Common myeloid progenitor, CD34-positive (primary cell): ENCODE results near the gene DCTD.

Source experiments
- CTCF ChIA-PET: fragments of 350-600 bp; sonication (Branson Sonifier 250); formaldehyde crosslinking; loops from one replicate; lab custom pipeline; 2021; ENCODE audit warnings: antibody characterized with exemption; lab: Charles Lee
- POLR2A ChIA-PET: fragments of 350-600 bp; sonication (Branson Sonifier 250); formaldehyde crosslinking; loops from one replicate; lab custom pipeline; 2021; ENCODE audit warnings: antibody characterized with exemption; lab: Charles Lee
- DNase-seq, 3 donors: peaks; one replicate each; pipeline versions ENCODE4 v3.0.0 to v3.0.0-alpha.2; 2013
- H3K27ac ChIP-seq, 2 experiments: 1 replicate in 1 of 2; 2 replicates in 1 of 2; pipeline ENCODE4 v1.7.0; 2013; ENCODE audit warnings: inconsistent platforms in 2 of 2, low read length in 2 of 2, mild to moderate bottlenecking in 2 of 2, low read depth in 1 of 2, moderate library complexity in 1 of 2; ENCODE audit not compliant: severe bottlenecking in 2 of 2, insufficient read depth in 1 of 2, poor library complexity in 1 of 2
- H3K27me3 ChIP-seq, 5 experiments: replicated peaks in 2 of 5; 1 replicate in 3 of 5; 2 replicates in 2 of 5; pipeline versions ENCODE4 v1.6.1 to v1.7.0; 2013; ENCODE audit warnings: low read length in 4 of 5, mild to moderate bottlenecking in 2 of 5, moderate library complexity in 2 of 5, inconsistent platforms in 1 of 5; ENCODE audit not compliant: insufficient read depth in 5 of 5, control insufficient read depth in 4 of 5
- H3K36me3 ChIP-seq, 4 experiments: 1 replicate in 2 of 4; 2 replicates in 2 of 4; pipeline versions ENCODE4 v1.6.1 to v1.7.0; 2013; ENCODE audit warnings: low read length in 3 of 4, control low read depth in 1 of 4, mild to moderate bottlenecking in 1 of 4; ENCODE audit not compliant: control insufficient read depth in 4 of 4, insufficient read depth in 4 of 4
- H3K4me1 ChIP-seq, 4 experiments: 1 replicate in 3 of 4; 2 replicates in 1 of 4; pipeline versions ENCODE4 v1.6.1 to v1.7.1; 2013; ENCODE audit warnings: low read length in 3 of 4, mild to moderate bottlenecking in 3 of 4, control low read depth in 1 of 4, inconsistent platforms in 1 of 4, moderate library complexity in 1 of 4; ENCODE audit not compliant: control insufficient read depth in 4 of 4, insufficient read depth in 4 of 4; ENCODE audit errors: control extremely low read depth in 1 of 4
- H3K4me3 ChIP-seq, 7 experiments: 1 replicate in 4 of 7; 2 replicates in 3 of 7; pipeline versions ENCODE4 v1.5.1 to v1.7.0; 2013; ENCODE audit warnings: mild to moderate bottlenecking in 7 of 7, low read length in 6 of 7, moderate library complexity in 6 of 7, inconsistent platforms in 2 of 7, low read depth in 2 of 7, control low read depth in 1 of 7; ENCODE audit not compliant: insufficient read depth in 4 of 7, control insufficient read depth in 1 of 7; ENCODE audit errors: extremely low read depth in 1 of 7
- H3K9me3 ChIP-seq, 5 experiments: 1 replicate in 4 of 5; 2 replicates in 1 of 5; pipeline versions ENCODE4 v1.6.1 to v1.7.1; 2013; ENCODE audit warnings: low read length in 4 of 5, mild to moderate bottlenecking in 2 of 5, inconsistent platforms in 1 of 5, low read depth in 1 of 5, moderate library complexity in 1 of 5; ENCODE audit not compliant: control insufficient read depth in 4 of 5, insufficient read depth in 2 of 5; ENCODE audit errors: control extremely low read depth in 1 of 5
- WGBS: methylation state at CpG from one replicate; pipeline ENCODE4 v1.1.5; 2013; ENCODE audit not compliant: insufficient coverage; 5-methylcytosine and 5-hydroxymethylcytosine counted together

DCTD gene

DNA sequence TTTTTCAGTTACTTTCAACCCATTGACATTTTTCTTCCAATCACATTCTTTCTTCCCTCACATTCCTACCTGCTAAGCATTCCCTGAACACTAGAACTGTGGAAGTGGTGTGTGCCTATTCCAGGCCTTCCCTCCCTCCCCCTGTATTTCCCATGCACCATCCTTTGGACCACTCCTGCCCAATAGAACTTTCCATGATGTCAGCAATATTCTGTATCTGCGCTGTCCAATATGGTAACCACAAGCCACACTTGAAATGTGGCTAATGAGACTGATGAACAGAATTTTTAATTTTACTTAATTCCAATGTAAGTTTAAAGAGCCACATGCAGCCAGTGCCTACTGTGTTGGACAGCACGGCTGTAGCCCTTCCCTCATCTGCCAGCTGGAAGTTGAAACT, 57.5 kb downstream of the DCTD start:
- Histone ChIP-seq H3K9me3 (peaks cover 0 to 3% (median 0%) of the 10 kb centered on the region in 5 experiments), H3K36me3 (no peaks in the 10 kb centered on the region), H3K4me1 (peaks cover 0 to 18% (median 10%) of the 10 kb centered on the region in 4 experiments), H3K27ac (no peak overlapping the region), H3K27me3 (peaks cover 0 to 1% (median 0%) of the 10 kb centered on the region in 5 experiments), H3K4me3 (no peak overlapping the region)
- ChIA-PET POLR2A (no interaction called here), CTCF (interaction anchor here (1.2 to 1.5 kb wide), 2 partner anchors 9 to 15 kb away, joined by 3 to 6 read pairs; no protein-coding TSS in a partner anchor)
- DNase-seq, result no peak
- 100% methylated on average over 1 of the region's 2 CpGs for WGBS

- Histone ChIP-seq H3K9me3 (peaks cover 0 to 3% (median 0%) of the 10 kb centered on the region in 5 experiments), H3K27me3 (peaks cover 0 to 1% (median 0%) of the 10 kb centered on the region in 5 experiments), H3K4me1 (peaks cover 0 to 9% (median 7%) of the 10 kb centered on the region in 4 experiments), H3K36me3 (no peaks in the 10 kb centered on the region), H3K27ac (no peak overlapping the region), H3K4me3 (no peak overlapping the region)
- WGBS, result 96% methylated on average over 4 of the region's 4 CpGs
- peak in 2 of 3 donors; percentile 21 to 64 for DNase-seq
- POLR2A ChIA-PET, result no interaction called here
- CTCF ChIA-PET, result interaction anchor here (0.6 to 1.5 kb wide), 2 partner anchors 10 to 436 kb away, joined by 3 to 6 read pairs; no protein-coding TSS in a partner anchor
Measured at GRCh38 chr4:182858711-182859110, 58.5 kb downstream of the DCTD start.

DNA sequence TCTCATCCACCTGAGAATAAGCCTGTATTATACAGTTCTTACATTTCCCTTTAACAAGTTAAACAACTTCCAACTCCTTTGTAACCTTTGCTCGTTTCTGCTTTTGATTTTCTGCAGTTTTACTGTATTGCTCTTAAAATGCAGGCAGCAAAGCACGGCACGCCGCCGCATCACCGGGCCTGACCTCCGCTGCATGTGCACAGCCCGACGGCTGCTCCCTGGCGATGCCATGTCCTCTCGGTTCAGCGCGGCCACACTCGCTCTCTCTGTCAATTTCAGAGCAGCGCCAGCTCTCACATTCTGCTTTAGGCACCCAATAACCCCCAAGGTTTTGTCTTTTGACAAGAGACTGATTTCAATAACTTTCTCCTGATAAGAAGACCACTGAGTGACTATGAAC, 60.3 kb downstream of the DCTD start:
- ChIA-PET POLR2A (no interaction called here), CTCF (no interaction called here)
- DNase-seq, result no peak
- WGBS, result 97% methylated on average over 14 of the region's 15 CpGs
- no peaks in the 10 kb centered on the region for H3K4me1 ChIP-seq
- H3K27me3 ChIP-seq, result peaks cover 0 to 1% (median 0%) of the 10 kb centered on the region in 5 experiments
- H3K9me3 ChIP-seq, result peaks cover 0 to 8% (median 0%) of the 10 kb centered on the region in 5 experiments
- no peaks in the 10 kb centered on the region for H3K36me3 ChIP-seq
- no peak overlapping the region for H3K4me3 ChIP-seq
- no peak overlapping the region for H3K27ac ChIP-seq

DNA sequence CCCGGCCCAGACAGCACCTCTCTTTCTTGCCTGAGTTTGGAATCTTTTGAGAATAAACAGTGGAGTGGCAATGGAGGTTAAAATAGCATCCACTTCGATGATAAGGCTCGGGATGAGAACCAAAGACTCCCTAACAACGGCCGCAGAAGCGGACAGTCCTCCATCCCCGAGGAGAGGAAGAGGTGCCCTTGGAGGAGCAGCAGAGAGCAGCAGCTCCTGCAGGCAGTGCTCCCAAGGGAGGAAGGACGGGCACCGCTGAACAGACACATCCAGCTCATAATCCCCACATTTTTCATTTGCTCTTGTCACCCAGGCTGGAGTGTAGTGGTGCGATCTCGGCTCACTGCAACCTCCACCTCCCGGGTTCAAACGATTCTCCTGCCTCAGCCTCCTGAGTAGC, 61.3 kb downstream of the DCTD start:
- H3K9me3 ChIP-seq, result peaks cover 0 to 8% (median 0%) of the 10 kb centered on the region in 5 experiments
- CTCF ChIA-PET, result no interaction called here
- POLR2A ChIA-PET, result no interaction called here
- H3K36me3 ChIP-seq, result no peaks in the 10 kb centered on the region
- no peaks in the 10 kb centered on the region for H3K27me3 ChIP-seq
- H3K27ac ChIP-seq, result no peak overlapping the region
- WGBS, result 100% methylated on average over 6 of the region's 13 CpGs
- no peak for DNase-seq
- H3K4me1 ChIP-seq, result no peaks in the 10 kb centered on the region
- no peak overlapping the region for H3K4me3 ChIP-seq

GRCh38 chr4:182855312-182855711, 61.9 kb downstream of the DCTD start:
- H3K36me3 ChIP-seq, result no peaks in the 10 kb centered on the region
- no peaks in the 10 kb centered on the region for H3K4me1 ChIP-seq
- no peak overlapping the region for H3K27ac ChIP-seq
- POLR2A ChIA-PET, result no interaction called here
- no peaks in the 10 kb centered on the region for H3K27me3 ChIP-seq
- CTCF ChIA-PET, result no interaction called here
- H3K9me3 ChIP-seq, result peaks cover 0 to 8% (median 0%) of the 10 kb centered on the region in 5 experiments
- no peak for DNase-seq
- 99% methylated on average over 11 of the region's 12 CpGs for WGBS
- H3K4me3 ChIP-seq, result no peak overlapping the region

DNA sequence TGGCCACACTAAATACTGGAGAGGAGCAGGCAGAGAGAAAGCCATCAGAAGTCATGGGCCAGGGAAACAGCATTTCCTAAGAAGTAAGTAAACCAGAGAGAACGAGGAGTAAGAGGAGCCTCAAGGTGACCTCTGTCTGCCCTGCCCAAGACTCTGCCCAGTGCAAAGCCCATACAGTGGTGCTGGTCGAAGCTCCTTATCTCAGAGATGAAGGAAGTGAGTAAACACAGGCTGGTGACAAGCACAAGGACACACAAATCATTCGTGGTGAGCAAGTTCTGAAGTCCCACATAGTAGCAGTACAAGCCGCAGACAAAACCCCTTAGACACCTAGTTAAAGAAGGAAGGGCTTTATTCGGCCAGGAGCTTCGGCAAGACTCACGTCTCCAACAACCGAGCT, 62.7 kb downstream of the DCTD start:
- no peak overlapping the region for H3K27ac ChIP-seq
- DNase-seq, result no peak
- H3K9me3 ChIP-seq, result peaks cover 0 to 6% (median 0%) of the 10 kb centered on the region in 5 experiments
- POLR2A ChIA-PET, result no interaction called here
- no peaks in the 10 kb centered on the region for H3K36me3 ChIP-seq
- H3K27me3 ChIP-seq, result no peaks in the 10 kb centered on the region
- CTCF ChIA-PET, result no interaction called here
- WGBS, result 71% methylated on average over 6 of the region's 8 CpGs
- no peaks in the 10 kb centered on the region for H3K4me1 ChIP-seq
- no peak overlapping the region for H3K4me3 ChIP-seq

GRCh38 chr4:182853731-182854330, 63.4 kb downstream of the DCTD start:
- POLR2A ChIA-PET, result no interaction called here
- Histone ChIP-seq H3K27ac (no peak overlapping the region), H3K9me3 (peaks cover 0 to 6% (median 0%) of the 10 kb centered on the region in 5 experiments), H3K4me1 (no peaks in the 10 kb centered on the region), H3K4me3 (no peak overlapping the region), H3K27me3 (no peaks in the 10 kb centered on the region), H3K36me3 (no peaks in the 10 kb centered on the region)
- CTCF ChIA-PET, result no interaction called here
- WGBS, result 97% methylated on average over 10 of the region's 15 CpGs
- DNase-seq, result no peak
